WTC11 (cell line): ENCODE measurements around the gene SPATA2L. TPM values are rescaled to one million over a fixed set of nuclear protein-coding genes. Genes with fewer than 3 reads are reported as not detected.
A peak's percentile ranks its signal among the peaks of the same experiment; 100 is the strongest.

Source experiments
- ATAC-seq: fragments of 200-7000 bp; cut with Tn5 transposase; 2 replicates; pipeline ENCODE4 v1.10.0; 2021; ENCODE audit warnings: mild to moderate bottlenecking, moderate library complexity
- CTCF ChIA-PET: fragments of 300-600 bp; sonication (Branson Sonifier 250); formaldehyde crosslinking; loops from one replicate; lab custom pipeline; 2021; ENCODE audit warnings: antibody characterized with exemption; lab: Charles Lee
- POLR2A ChIA-PET: fragments of 350-600 bp; sonication (Branson Sonifier 250); formaldehyde crosslinking; loops from one replicate; lab custom pipeline; 2021; ENCODE audit warnings: antibody characterized with exemption; lab: Charles Lee
- DNase-seq: peaks from one replicate; pipeline ENCODE4 v3.0.0; 2021; ENCODE audit warnings: low spot score
- H3K27ac Mint-ChIP-seq: 2 replicates; pipeline ENCODE4 v1.8.0; 2021; ENCODE audit warnings: mixed read lengths
- H3K27me3 Mint-ChIP-seq: 2 replicates; pipeline ENCODE4 v1.8.0; 2021; ENCODE audit warnings: low read depth, mild to moderate bottlenecking, moderate library complexity, mixed read lengths
- H3K36me3 Mint-ChIP-seq: 2 replicates; pipeline ENCODE4 v1.8.0; 2021; ENCODE audit warnings: mixed read lengths
- H3K4me1 Mint-ChIP-seq: 2 replicates; pipeline ENCODE4 v1.8.0; 2022; ENCODE audit warnings: mixed read lengths
- H3K4me3 Mint-ChIP-seq: 2 replicates; pipeline ENCODE4 v1.8.0; 2021; ENCODE audit warnings: mild to moderate bottlenecking, moderate library complexity, mixed read lengths
- H3K9me3 Mint-ChIP-seq: 2 replicates; pipeline ENCODE4 v1.8.0; 2021; ENCODE audit warnings: mixed read lengths
- CBFB ChIP-seq: sonication (generic); formaldehyde crosslinking; IDR thresholded peaks from 2 replicates; pipeline ENCODE4 v1.8.1; 2022; ENCODE audit warnings: mild to moderate bottlenecking, low read depth, missing genetic modification reagents
- FOXK1 ChIP-seq: sonication (generic); formaldehyde crosslinking; IDR thresholded peaks from 2 replicates; pipeline ENCODE4 v1.8.0; 2022; ENCODE audit warnings: mild to moderate bottlenecking, moderate library complexity, missing genetic modification reagents
- FOXP1 ChIP-seq: sonication (generic); formaldehyde crosslinking; IDR thresholded peaks from 2 replicates; pipeline ENCODE4 v1.8.0; 2022; ENCODE audit warnings: missing genetic modification reagents, mild to moderate bottlenecking, moderate library complexity, borderline replicate concordance
- JUN ChIP-seq: sonication (generic); formaldehyde crosslinking; IDR thresholded peaks from 2 replicates; pipeline ENCODE4 v1.8.0; 2023; ENCODE audit warnings: mild to moderate bottlenecking, missing genetic modification reagents
- NFATC4 ChIP-seq: fragments of 250-450 bp; sonication (Bioruptor Pico); IDR thresholded peaks from 2 replicates; pipeline ENCODE4 v1.9.0; 2021; ENCODE audit warnings: mild to moderate bottlenecking
- NFE2L1 ChIP-seq: sonication (generic); formaldehyde crosslinking; IDR thresholded peaks from 2 replicates; pipeline ENCODE4 v1.8.1; 2023; ENCODE audit warnings: missing genetic modification reagents
- NFYB ChIP-seq: sonication (generic); formaldehyde crosslinking; conservative IDR thresholded peaks from 2 replicates; pipeline ENCODE4 v1.8.0; 2022; ENCODE audit warnings: low read depth, missing genetic modification reagents
- PRRX2 ChIP-seq: fragments of 250-450 bp; sonication (Bioruptor Pico); IDR thresholded peaks from 2 replicates; pipeline ENCODE4 v1.8.0; 2021; ENCODE audit warnings: mild to moderate bottlenecking
- RELA ChIP-seq: sonication (generic); formaldehyde crosslinking; IDR thresholded peaks from 2 replicates; pipeline ENCODE4 v1.8.1; 2022; ENCODE audit warnings: missing genetic modification reagents, mild to moderate bottlenecking, borderline replicate concordance
- RORB ChIP-seq: fragments of 250-450 bp; sonication (Bioruptor Pico); IDR thresholded peaks from 2 replicates; pipeline ENCODE4 v1.9.0; 2021; ENCODE audit warnings: mild to moderate bottlenecking
- SMAD3 ChIP-seq: sonication (generic); formaldehyde crosslinking; IDR thresholded peaks from 2 replicates; pipeline ENCODE4 v1.8.0; 2022; ENCODE audit warnings: missing genetic modification reagents, mild to moderate bottlenecking, borderline replicate concordance
- SOX15 ChIP-seq: fragments of 250-450 bp; sonication (Bioruptor Pico); IDR thresholded peaks from 2 replicates; pipeline ENCODE4 v1.9.0; 2021; ENCODE audit warnings: mild to moderate bottlenecking
- SP1 ChIP-seq: sonication (generic); formaldehyde crosslinking; conservative IDR thresholded peaks from 2 replicates; pipeline ENCODE4 v1.8.1; 2022; ENCODE audit warnings: missing genetic modification reagents
- TP53 ChIP-seq: sonication (generic); formaldehyde crosslinking; IDR thresholded peaks from 2 replicates; pipeline ENCODE4 v1.8.1; 2023; ENCODE audit warnings: mild to moderate bottlenecking, missing genetic modification reagents
- ZNF232 ChIP-seq: sonication (generic); formaldehyde crosslinking; IDR thresholded peaks from 2 replicates; pipeline ENCODE4 v1.8.0; 2022; ENCODE audit warnings: mild to moderate bottlenecking, missing genetic modification reagents
- ZNF396 ChIP-seq: fragments of 250-450 bp; sonication (Bioruptor Pico); IDR thresholded peaks from 2 replicates; pipeline ENCODE4 v1.8.0; 2021; ENCODE audit warnings: mild to moderate bottlenecking, moderate library complexity, borderline replicate concordance
- total RNA-seq: library from RNA; stranded (reverse); gene quantifications from 3 replicates; pipeline ENCODE4 v1.2.3, GENCODE V29; 2021
- TF ChIP-seq, protein P1 (sequence below): sonication (generic); formaldehyde crosslinking; IDR thresholded peaks from 2 replicates; pipeline ENCODE4 v1.8.0; 2023; ENCODE audit warnings: missing genetic modification reagents, mild to moderate bottlenecking, borderline replicate concordance
- TF ChIP-seq, protein P2 (sequence below): sonication (generic); formaldehyde crosslinking; IDR thresholded peaks from 2 replicates; pipeline ENCODE4 v1.8.1; 2022; ENCODE audit warnings: low read depth, mild to moderate bottlenecking, moderate library complexity, missing genetic modification reagents, borderline replicate concordance

Gene SPATA2L
- total RNA-seq, 1 experiment from 2014 or later = 15.7 TPM

DNA sequence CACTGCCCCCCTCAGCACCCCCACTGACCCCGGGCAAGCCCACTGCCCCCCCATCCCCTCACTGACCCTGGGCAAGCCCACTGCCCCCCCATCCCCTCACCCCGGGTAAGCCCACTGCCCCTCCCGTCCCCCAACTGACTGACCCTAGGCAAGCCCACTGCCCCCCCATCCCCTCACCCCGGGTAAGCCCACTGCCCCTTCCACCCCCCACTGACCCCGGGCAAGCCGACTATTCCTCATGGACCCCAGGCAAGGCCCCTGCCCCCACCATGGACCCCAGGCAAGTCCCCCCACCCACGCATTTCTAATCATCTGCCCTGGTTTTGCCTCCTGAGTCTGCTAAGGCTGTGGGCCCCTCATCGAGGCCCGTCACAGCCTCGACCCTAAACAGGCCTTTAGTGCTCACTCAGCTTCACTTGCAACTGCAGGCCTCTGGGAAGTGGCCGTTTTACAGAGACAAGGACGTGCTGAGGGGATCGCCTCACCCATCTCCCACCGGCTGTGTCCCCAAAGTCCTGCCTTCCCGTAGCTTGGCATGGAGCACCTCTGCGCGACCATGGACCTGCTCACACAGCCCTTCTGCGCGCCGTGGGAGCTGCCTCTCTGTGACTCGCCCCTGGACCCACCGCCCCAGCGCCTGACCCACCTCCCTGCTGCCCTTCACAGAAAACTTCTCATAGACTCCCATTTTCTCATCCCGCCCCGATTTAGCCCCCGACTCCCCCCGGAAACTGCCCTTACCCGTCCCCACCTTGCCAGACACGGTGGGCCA lies 15.6 kb upstream of the SPATA2L start:
- TF ChIP-seq RELA (no peak), FOXK1 (no peak), SOX15 (CRISPR knock-in tag) (no peak)
- H3K4me1 Mint-ChIP-seq = peaks cover 8% of the 10 kb centered on the region
- ATAC-seq = no peak
- CTCF ChIA-PET = interaction anchor here (1.4 kb wide), 1 partner anchor 11 kb away, joined by 6 read pairs; no protein-coding TSS in a partner anchor
- H3K4me3 Mint-ChIP-seq = no peak overlapping the region
- no peak for DNase-seq
- POLR2A ChIA-PET = interaction anchor here (1.1 kb wide), 1 partner anchor 11 kb away, joined by 3 read pairs; no protein-coding TSS in a partner anchor
- peaks cover 24% of the 10 kb centered on the region for H3K36me3 Mint-ChIP-seq
- H3K27ac Mint-ChIP-seq = no peak overlapping the region
- H3K9me3 Mint-ChIP-seq = no peaks in the 10 kb centered on the region
- H3K27me3 Mint-ChIP-seq = peaks cover 53% of the 10 kb centered on the region

DNA sequence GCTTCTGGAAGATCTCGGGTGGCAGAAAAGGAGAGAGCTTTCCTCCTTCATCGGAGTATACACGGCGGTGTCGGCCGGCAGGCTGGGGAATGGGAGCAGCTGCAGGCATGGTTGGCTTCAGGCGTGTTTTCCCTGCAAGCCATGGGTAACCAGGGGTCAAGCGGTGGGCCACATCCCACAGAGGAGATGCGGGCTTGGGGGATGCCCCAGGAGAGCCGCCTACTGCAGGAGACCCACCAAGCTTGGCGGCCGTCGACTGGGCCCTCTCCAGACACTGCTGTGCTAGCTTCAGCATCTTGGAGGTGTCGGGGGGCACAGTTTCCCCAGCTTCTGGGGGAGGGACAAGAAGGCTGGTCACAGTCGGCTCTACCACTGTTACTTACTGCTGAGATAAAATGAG lies 15.0 kb upstream of the SPATA2L start:
- Mint-ChIP-seq H3K27ac (no peak overlapping the region), H3K36me3 (peaks cover 24% of the 10 kb centered on the region), H3K27me3 (peaks cover 53% of the 10 kb centered on the region)
- TF ChIP-seq, protein P1, sequence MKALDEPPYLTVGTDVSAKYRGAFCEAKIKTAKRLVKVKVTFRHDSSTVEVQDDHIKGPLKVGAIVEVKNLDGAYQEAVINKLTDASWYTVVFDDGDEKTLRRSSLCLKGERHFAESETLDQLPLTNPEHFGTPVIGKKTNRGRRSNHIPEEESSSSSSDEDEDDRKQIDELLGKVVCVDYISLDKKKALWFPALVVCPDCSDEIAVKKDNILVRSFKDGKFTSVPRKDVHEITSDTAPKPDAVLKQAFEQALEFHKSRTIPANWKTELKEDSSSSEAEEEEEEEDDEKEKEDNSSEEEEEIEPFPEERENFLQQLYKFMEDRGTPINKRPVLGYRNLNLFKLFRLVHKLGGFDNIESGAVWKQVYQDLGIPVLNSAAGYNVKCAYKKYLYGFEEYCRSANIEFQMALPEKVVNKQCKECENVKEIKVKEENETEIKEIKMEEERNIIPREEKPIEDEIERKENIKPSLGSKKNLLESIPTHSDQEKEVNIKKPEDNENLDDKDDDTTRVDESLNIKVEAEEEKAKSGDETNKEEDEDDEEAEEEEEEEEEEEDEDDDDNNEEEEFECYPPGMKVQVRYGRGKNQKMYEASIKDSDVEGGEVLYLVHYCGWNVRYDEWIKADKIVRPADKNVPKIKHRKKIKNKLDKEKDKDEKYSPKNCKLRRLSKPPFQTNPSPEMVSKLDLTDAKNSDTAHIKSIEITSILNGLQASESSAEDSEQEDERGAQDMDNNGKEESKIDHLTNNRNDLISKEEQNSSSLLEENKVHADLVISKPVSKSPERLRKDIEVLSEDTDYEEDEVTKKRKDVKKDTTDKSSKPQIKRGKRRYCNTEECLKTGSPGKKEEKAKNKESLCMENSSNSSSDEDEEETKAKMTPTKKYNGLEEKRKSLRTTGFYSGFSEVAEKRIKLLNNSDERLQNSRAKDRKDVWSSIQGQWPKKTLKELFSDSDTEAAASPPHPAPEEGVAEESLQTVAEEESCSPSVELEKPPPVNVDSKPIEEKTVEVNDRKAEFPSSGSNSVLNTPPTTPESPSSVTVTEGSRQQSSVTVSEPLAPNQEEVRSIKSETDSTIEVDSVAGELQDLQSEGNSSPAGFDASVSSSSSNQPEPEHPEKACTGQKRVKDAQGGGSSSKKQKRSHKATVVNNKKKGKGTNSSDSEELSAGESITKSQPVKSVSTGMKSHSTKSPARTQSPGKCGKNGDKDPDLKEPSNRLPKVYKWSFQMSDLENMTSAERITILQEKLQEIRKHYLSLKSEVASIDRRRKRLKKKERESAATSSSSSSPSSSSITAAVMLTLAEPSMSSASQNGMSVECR (CRISPR knock-in tag) = no peak
- TF ChIP-seq PRRX2 (CRISPR knock-in tag) (no peak), CBFB (CRISPR knock-in tag) (no peak), NFATC4 (CRISPR knock-in tag) (no peak), TP53 (CRISPR knock-in tag) (no peak), ZNF232 (CRISPR knock-in tag) (no peak), NFYB (CRISPR knock-in tag) (no peak), RORB (CRISPR knock-in tag) (no peak), SP1 (no peak), SMAD3 (no peak), JUN (CRISPR knock-in tag) (no peak), FOXP1 (CRISPR knock-in tag) (no peak)
- TF ChIP-seq, protein P2, sequence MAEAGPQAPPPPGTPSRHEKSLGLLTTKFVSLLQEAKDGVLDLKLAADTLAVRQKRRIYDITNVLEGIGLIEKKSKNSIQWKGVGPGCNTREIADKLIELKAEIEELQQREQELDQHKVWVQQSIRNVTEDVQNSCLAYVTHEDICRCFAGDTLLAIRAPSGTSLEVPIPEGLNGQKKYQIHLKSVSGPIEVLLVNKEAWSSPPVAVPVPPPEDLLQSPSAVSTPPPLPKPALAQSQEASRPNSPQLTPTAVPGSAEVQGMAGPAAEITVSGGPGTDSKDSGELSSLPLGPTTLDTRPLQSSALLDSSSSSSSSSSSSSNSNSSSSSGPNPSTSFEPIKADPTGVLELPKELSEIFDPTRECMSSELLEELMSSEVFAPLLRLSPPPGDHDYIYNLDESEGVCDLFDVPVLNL = no peak
- TF ChIP-seq, all 79 proteins: peak for 0
- ChIA-PET POLR2A (interaction anchor here (1.1 kb wide), 1 partner anchor 10 kb away, joined by 3 read pairs; no protein-coding TSS in a partner anchor), CTCF (interaction anchor here (1.4 kb wide), 1 partner anchor 10 kb away, joined by 6 read pairs; no protein-coding TSS in a partner anchor)
- no peaks in the 10 kb centered on the region for H3K9me3 Mint-ChIP-seq
- no peak for DNase-seq
- H3K4me3 Mint-ChIP-seq = no peak overlapping the region
- peaks cover 8% of the 10 kb centered on the region for H3K4me1 Mint-ChIP-seq
- ATAC-seq = no peak

DNA sequence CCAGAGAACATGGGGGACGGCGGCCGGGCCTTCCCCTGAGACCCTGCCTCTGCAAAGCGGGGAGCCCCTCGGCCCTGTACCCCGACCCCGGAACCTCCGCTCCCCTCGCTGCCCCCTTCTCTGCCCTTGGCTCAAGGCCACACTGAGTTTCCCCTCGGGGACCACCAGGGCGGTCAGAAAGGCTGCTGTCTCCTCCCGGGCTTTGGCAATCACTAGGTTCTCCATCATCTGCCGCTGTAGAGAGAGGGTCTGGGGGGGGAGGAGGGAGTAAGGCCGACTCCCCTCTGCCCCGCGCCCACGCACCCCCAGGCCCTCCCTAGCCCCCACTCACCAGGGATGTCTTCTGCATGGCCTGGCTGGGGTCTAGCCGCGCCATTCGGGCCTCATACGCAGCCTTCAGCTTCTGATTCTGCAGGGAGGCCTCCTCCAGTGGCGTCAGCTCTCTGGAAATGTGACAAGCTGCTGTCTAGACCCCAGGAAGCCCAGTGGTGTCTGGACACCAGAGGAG lies 10.8 kb upstream of the SPATA2L start:
- ChIA-PET CTCF (interaction anchor here (1.3 to 6.2 kb wide), 2 partner anchors 8 to 12 kb away, joined by 3 to 36 read pairs; partner anchors contain the start of genes SPATA2L and VPS9D1), POLR2A (interaction anchor here (0.7 to 3.5 kb wide), 2 partner anchors 11 to 29 kb away, joined by 3 to 18 read pairs; partner anchors contain the start of gene SPATA2L)
- Mint-ChIP-seq H3K27me3 (peaks cover 27% of the 10 kb centered on the region), H3K4me3 (peak overlapping the region; percentile 73), H3K4me1 (peaks cover 7% of the 10 kb centered on the region), H3K27ac (no peak overlapping the region), H3K36me3 (peaks cover 19% of the 10 kb centered on the region), H3K9me3 (no peaks in the 10 kb centered on the region)
- no peak for DNase-seq
- no peak for TF ChIP-seq ZNF396 (CRISPR knock-in tag)
- 0 out of 2 replicates have a peak, but pooled peaks have one; percentile 2 for TF ChIP-seq NFYB (CRISPR knock-in tag)
- TF ChIP-seq NFE2L1 (CRISPR knock-in tag) = 0 out of 2 replicates have a peak, but pooled peaks have one; percentile 0
- ATAC-seq = no peak
